Fibroblast of lung (primary cell): Measurements from ENCODE around the gene CCDC171. TPM values are rescaled to one million over a fixed set of nuclear protein-coding genes. Genes with fewer than 3 reads are reported as not detected.
A peak's percentile ranks its signal among the peaks of the same experiment; 100 is the strongest.

Source experiments
- DNase-seq, 2 donors: peaks; one replicate each; pipeline versions ENCODE4 v3.0.0 to v3.0.0-alpha.2; 2010; ENCODE audit warnings: low read depth in 2 of 2
- H2AFZ ChIP-seq: 2 replicates; pipeline ENCODE4 v1.5.1; 2012; ENCODE audit warnings: low read length, control low read depth, inconsistent platforms
- H3K27ac ChIP-seq: 2 replicates; pipeline ENCODE4 v1.5.1; 2011; ENCODE audit warnings: low read length, control low read depth; ENCODE audit not compliant: insufficient read depth
- H3K27me3 ChIP-seq: 2 replicates; pipeline ENCODE4 v1.5.1; 2011; ENCODE audit warnings: mild to moderate bottlenecking, low read length; ENCODE audit not compliant: control insufficient read depth, insufficient read depth
- H3K36me3 ChIP-seq: 2 replicates; pipeline ENCODE4 v1.5.1; 2011; ENCODE audit warnings: low read length; ENCODE audit not compliant: control insufficient read depth, insufficient read depth
- H3K4me1 ChIP-seq: 2 replicates; pipeline ENCODE4 v1.5.1; 2011; ENCODE audit warnings: low read length; ENCODE audit not compliant: control insufficient read depth, insufficient read depth; ENCODE audit errors: extremely low read depth
- H3K4me2 ChIP-seq: 2 replicates; pipeline ENCODE4 v1.5.1; 2011; ENCODE audit warnings: low read length, control low read depth; ENCODE audit not compliant: insufficient read depth; ENCODE audit errors: extremely low read depth
- H3K4me3 ChIP-seq, 4 experiments: fragments of 200-600 bp in 1 of 4; sonication (generic) in 1 of 4; replicated peaks in 1 of 4; 2 replicates each; pipeline ENCODE4 v1.5.1; 2011 to 2016; ENCODE audit warnings: low read length in 4 of 4, low read depth in 3 of 4, mild to moderate bottlenecking in 3 of 4, control low read depth in 2 of 4, inconsistent platforms in 1 of 4, mixed read lengths in 1 of 4; ENCODE audit not compliant: insufficient read depth in 1 of 4; ENCODE audit errors: control extremely low read depth in 1 of 4
- H3K79me2 ChIP-seq: 2 replicates; pipeline ENCODE4 v1.5.1; 2012; ENCODE audit warnings: mild to moderate bottlenecking, low read length, inconsistent platforms; ENCODE audit not compliant: control insufficient read depth, insufficient read depth
- H3K9ac ChIP-seq: 2 replicates; pipeline ENCODE4 v1.5.1; 2011; ENCODE audit warnings: mild to moderate bottlenecking, low read length, control low read depth; ENCODE audit not compliant: insufficient read depth
- H3K9me3 ChIP-seq: 2 replicates; pipeline ENCODE4 v1.5.1; 2012; ENCODE audit warnings: low read depth, low read length; ENCODE audit not compliant: control insufficient read depth, insufficient read depth
- H4K20me1 ChIP-seq: 2 replicates; pipeline ENCODE4 v1.5.1; 2011; ENCODE audit warnings: low read length; ENCODE audit not compliant: control insufficient read depth, insufficient read depth; ENCODE audit errors: extremely low read depth
- EZH2 ChIP-seq: IDR thresholded peaks from 2 replicates; pipeline ENCODE4 v1.5.1; 2012; ENCODE audit warnings: low read length, control low read depth, mild to moderate bottlenecking; ENCODE audit errors: missing control alignments
- polyA plus RNA-seq, 2 donors: library from polyadenylated mRNA; depleted of rRNA in 1 of 2; stranded (reverse) in 1 of 2; unstranded in 1 of 2; fragments of >200 nt; gene quantifications; 2 replicates each; pipeline ENCODE4 v1.2.1, GENCODE V29; 2011 to 2012; ENCODE audit warnings: missing spikeins in 1 of 2
- total RNA-seq: library from RNA; depleted of rRNA; stranded (reverse); fragments of >200 nt; gene quantifications from 2 replicates; pipeline ENCODE4 v1.2.1, GENCODE V29; 2014
- TF ChIP-seq, protein P1 (sequence below), 2 donors: IDR thresholded peaks in 1 of 2; conservative IDR thresholded peaks in 1 of 2; 1 replicate in 1 of 2; 2 replicates in 1 of 2; pipeline ENCODE4 v1.5.1; 2011 to 2012; ENCODE audit warnings: low read length in 2 of 2, control low read depth in 1 of 2, inconsistent platforms in 1 of 2, low read depth in 1 of 2, mild to moderate bottlenecking in 1 of 2

CCDC171 gene
- total and polyA plus RNA-seq, 2 donors (not counting 1 experiment from before 2014, with no cell fraction given), result 0.62 to 4.8 TPM

DNA sequence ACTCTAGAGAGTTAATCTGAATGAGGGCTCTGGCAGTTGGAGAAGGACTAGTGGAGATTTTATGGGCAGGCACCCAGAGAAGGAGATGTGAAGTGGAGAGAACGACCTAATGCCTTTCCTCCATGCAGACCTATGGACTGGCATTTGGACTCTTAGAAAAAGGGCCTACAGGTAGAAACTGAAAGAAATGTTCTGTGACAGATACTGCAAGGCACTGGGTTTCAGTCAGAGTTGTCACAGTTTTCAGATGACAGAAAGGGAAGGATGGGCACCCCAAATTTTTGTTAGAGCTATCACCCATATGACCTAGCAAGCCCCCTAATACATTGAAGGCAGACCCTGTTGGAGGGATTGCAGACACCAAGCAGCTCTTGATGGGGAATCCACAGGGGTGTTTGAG, 406.8 kb downstream of the CCDC171 start:
- H3K36me3 ChIP-seq, result no peaks in the 10 kb centered on the region
- TF ChIP-seq EZH2, result no peak
- H3K79me2 ChIP-seq, result no peaks in the 10 kb centered on the region
- no peak overlapping the region for H3K4me3 ChIP-seq
- no peak overlapping the region for H2AFZ ChIP-seq
- no peak overlapping the region for H3K4me2 ChIP-seq
- no peak overlapping the region for H3K9ac ChIP-seq
- no peak overlapping the region for H3K27ac ChIP-seq
- no peak for DNase-seq
- no peaks in the 10 kb centered on the region for H3K9me3 ChIP-seq
- no peaks in the 10 kb centered on the region for H3K27me3 ChIP-seq
- no peaks in the 10 kb centered on the region for H3K4me1 ChIP-seq
- H4K20me1 ChIP-seq, result no peaks in the 10 kb centered on the region

DNA sequence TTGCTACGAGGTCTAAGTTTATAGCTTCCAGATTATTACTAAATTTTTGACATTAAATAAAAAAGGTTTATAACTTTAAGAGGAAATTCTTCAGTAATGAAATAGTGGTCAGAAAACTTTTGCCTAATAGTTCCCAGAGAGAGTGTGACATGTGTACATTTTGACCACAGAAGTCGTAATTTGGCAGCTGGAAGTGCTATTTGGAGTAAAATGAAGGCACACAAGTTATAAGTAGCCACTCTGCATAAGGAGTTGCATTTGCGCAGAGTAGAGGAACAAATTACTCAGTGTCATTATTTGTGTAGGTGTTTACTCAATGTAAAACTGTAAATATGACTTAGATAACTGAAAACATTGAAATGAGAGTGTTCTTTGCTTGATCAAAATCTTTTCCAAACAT, 408.4 kb downstream of the CCDC171 start:
- Histone ChIP-seq H3K4me1 (no peaks in the 10 kb centered on the region), H4K20me1 (no peaks in the 10 kb centered on the region), H3K4me2 (no peak overlapping the region), H3K9me3 (no peaks in the 10 kb centered on the region), H3K4me3 (no peak overlapping the region), H3K9ac (no peak overlapping the region), H3K27me3 (no peaks in the 10 kb centered on the region), H3K27ac (no peak overlapping the region), H2AFZ (no peak overlapping the region), H3K79me2 (no peaks in the 10 kb centered on the region), H3K36me3 (no peaks in the 10 kb centered on the region)
- TF ChIP-seq EZH2, result no peak
- TF ChIP-seq, protein P1, sequence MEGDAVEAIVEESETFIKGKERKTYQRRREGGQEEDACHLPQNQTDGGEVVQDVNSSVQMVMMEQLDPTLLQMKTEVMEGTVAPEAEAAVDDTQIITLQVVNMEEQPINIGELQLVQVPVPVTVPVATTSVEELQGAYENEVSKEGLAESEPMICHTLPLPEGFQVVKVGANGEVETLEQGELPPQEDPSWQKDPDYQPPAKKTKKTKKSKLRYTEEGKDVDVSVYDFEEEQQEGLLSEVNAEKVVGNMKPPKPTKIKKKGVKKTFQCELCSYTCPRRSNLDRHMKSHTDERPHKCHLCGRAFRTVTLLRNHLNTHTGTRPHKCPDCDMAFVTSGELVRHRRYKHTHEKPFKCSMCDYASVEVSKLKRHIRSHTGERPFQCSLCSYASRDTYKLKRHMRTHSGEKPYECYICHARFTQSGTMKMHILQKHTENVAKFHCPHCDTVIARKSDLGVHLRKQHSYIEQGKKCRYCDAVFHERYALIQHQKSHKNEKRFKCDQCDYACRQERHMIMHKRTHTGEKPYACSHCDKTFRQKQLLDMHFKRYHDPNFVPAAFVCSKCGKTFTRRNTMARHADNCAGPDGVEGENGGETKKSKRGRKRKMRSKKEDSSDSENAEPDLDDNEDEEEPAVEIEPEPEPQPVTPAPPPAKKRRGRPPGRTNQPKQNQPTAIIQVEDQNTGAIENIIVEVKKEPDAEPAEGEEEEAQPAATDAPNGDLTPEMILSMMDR (conservative IDR thresholded peaks at IDR 0.05 in 1 of 2, IDR thresholded peaks at IDR 0.05 in 1 of 2; ENCODE audit: low read depth in 1 of 2, low read length in 2 of 2), result no peak
- DNase-seq, result no peak

DNA sequence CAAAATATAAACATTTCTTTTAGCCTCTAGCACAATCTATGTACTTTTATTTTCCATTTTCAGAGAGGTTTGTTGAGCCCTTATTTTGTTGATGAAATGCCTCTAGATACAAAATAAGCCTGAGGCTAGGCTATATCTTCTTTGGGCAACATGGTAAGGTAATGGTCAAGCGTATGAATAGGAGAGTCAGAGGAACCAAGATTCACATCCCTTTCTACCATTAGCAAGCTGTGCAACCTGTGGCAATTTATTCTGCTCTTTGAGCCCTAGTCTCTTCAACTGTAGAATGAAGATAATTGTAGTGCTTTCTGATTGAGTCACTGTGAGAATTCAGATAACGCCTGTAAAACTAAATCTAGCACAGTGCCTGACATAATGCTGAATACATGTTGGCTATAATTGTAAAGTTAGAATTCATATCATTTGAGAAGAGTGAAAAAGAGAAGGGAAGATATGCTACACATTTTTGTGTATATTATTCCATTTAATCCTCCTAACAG, 412.5 kb downstream of the CCDC171 start:
- H3K9me3 ChIP-seq, result no peaks in the 10 kb centered on the region
- TF ChIP-seq EZH2, result no peak
- TF ChIP-seq, protein P1 (conservative IDR thresholded peaks at IDR 0.05 in 1 of 2, IDR thresholded peaks at IDR 0.05 in 1 of 2; ENCODE audit: low read depth in 1 of 2, low read length in 2 of 2), result no peak
- H3K27me3 ChIP-seq, result no peaks in the 10 kb centered on the region
- no peaks in the 10 kb centered on the region for H3K4me1 ChIP-seq
- H3K4me3 ChIP-seq, result no peak overlapping the region
- no peak overlapping the region for H3K27ac ChIP-seq
- no peaks in the 10 kb centered on the region for H4K20me1 ChIP-seq
- H3K36me3 ChIP-seq, result no peaks in the 10 kb centered on the region
- H3K9ac ChIP-seq, result no peak overlapping the region
- peak in 1 of 2 donors; percentile 38 for DNase-seq
- no peak overlapping the region for H3K4me2 ChIP-seq
- H3K79me2 ChIP-seq, result no peaks in the 10 kb centered on the region
- no peak overlapping the region for H2AFZ ChIP-seq
